Measurements from ENCODE around the gene DRD4. TPM values are rescaled to one million over a fixed set of nuclear protein-coding genes. Genes with fewer than 3 reads are reported as not detected.

DRD4 gene
- total RNA-seq, 4 donors from 2014 or later = 0.66 TPM; not detected in 3

DNA sequence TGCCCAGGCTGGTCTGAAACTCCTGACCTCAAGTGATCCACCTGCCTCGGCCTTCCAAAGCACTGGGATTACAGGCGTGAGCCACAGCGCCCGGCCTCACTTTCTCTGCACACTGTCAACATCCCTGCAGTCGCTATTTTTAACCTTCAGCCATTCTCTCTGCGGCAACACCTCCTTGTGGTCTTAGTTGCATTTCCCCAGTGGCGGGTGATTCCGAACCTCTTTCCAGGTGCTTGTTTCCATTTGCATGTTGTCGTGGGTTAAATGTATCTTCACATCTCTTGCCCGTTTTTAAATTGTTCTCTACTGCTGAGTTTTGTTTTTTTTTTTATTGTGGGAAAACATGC, 7.9 kb upstream of the DRD4 start:
- TF ChIP-seq, protein P1, sequence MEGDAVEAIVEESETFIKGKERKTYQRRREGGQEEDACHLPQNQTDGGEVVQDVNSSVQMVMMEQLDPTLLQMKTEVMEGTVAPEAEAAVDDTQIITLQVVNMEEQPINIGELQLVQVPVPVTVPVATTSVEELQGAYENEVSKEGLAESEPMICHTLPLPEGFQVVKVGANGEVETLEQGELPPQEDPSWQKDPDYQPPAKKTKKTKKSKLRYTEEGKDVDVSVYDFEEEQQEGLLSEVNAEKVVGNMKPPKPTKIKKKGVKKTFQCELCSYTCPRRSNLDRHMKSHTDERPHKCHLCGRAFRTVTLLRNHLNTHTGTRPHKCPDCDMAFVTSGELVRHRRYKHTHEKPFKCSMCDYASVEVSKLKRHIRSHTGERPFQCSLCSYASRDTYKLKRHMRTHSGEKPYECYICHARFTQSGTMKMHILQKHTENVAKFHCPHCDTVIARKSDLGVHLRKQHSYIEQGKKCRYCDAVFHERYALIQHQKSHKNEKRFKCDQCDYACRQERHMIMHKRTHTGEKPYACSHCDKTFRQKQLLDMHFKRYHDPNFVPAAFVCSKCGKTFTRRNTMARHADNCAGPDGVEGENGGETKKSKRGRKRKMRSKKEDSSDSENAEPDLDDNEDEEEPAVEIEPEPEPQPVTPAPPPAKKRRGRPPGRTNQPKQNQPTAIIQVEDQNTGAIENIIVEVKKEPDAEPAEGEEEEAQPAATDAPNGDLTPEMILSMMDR (IDR thresholded peaks at IDR 0.05; ENCODE audit: low read depth) = no peak

DNA sequence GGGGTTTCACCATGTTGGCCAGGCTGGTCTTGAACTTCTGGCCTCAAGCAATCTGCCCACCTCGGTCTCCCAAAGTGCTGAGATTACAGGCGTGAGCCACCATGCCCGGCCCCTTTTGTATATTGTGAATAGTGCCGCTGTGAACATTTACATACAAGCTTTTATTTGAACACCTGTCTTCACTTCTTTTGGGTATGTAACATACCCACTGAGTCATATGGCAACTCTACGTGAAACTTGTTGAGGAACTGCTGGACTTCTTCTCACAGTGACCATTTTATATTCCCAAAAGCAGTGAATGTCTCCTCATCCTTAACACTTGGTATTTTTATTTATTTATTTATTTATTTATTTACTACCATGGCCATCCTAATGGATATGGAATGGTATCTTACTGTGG, 6.2 kb upstream of the DRD4 start:
- TF ChIP-seq, protein P1 (IDR thresholded peaks at IDR 0.05; ENCODE audit: low read depth) = no peak

DNA sequence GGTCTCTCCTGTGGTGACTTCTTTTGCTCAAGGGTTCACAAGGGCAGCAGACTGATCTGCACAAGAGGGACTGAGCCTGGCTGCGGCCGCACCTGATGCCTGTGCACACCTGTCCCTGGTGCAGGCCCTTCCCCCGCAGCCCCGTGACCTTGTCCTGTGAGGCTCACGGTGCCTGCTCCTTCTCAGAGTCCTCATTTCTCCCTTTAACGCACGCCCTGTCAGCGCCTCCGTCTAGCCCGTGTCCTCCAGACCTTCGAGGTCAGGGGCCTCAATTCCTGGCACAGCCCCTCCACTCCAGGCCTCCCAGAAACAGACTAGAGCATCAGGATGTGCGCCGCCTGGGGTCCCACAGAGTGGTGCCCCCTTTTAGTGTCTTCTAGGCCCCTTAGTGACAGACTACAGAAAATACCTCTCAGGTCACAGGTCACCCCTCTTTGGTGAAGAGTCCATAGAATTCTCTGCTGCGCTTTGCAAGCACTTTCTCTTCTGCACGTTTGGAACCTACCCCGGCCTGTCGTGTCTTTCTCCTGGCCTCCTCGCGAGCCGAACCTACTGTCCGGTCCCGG, 1.0 kb upstream of the DRD4 start:
- TF ChIP-seq, protein P1 (IDR thresholded peaks at IDR 0.05; ENCODE audit: low read depth) = no peak

DNA sequence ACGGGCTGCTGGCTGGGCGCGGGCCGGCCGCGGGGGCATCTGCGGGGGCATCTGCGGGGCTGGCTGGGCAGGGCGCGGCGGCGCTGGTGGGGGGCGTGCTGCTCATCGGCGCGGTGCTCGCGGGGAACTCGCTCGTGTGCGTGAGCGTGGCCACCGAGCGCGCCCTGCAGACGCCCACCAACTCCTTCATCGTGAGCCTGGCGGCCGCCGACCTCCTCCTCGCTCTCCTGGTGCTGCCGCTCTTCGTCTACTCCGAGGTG, 194 bp downstream of the DRD4 start:
- TF ChIP-seq, protein P1 (IDR thresholded peaks at IDR 0.05; ENCODE audit: low read depth) = no peak

DNA sequence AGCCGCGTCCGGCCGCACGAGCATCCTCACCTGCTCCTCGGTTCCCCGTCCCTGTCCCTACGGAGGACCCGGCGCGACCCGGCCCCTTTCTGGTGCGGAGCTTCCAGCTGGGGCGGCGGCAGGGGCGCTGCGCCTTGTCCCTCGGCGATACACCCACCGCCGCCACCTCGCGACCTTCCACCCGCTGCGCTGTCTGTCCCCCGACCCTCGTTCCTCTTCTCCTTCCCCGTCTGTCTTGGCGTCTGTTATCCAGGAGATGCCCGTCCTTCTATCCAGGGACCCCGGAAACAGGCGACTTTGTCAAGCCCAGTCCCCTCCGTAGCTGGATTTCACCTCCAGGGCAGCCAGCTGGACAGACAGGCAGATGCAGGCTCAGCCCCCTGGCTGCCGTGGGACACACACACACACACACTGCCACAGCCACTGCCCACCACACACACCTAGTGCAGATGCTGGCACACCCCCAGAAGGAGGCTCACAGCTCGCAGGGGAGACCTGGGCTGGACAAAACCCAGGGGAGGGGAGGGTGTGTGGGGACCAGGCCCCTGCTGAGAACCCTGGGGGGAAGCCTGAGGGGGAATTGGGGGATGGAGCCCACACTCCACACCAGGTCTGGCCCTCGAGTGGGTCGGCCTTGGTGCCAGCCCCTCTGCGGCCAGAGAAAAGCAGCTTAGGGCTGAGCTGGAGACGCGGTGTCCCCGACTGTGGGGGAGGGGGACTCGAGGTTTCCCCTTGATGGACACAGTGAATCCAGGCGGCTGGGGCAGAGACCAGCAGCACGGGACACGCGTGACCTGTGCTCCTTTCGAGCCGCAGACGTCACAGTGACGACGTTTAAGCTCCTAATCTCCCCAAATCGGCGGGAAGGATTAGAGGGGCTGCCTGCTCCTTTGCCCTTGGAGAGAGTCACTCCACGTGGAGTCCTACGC, 788 bp downstream of the DRD4 start:
- TF ChIP-seq, protein P1 (IDR thresholded peaks at IDR 0.05; ENCODE audit: low read depth) = no peak

DNA sequence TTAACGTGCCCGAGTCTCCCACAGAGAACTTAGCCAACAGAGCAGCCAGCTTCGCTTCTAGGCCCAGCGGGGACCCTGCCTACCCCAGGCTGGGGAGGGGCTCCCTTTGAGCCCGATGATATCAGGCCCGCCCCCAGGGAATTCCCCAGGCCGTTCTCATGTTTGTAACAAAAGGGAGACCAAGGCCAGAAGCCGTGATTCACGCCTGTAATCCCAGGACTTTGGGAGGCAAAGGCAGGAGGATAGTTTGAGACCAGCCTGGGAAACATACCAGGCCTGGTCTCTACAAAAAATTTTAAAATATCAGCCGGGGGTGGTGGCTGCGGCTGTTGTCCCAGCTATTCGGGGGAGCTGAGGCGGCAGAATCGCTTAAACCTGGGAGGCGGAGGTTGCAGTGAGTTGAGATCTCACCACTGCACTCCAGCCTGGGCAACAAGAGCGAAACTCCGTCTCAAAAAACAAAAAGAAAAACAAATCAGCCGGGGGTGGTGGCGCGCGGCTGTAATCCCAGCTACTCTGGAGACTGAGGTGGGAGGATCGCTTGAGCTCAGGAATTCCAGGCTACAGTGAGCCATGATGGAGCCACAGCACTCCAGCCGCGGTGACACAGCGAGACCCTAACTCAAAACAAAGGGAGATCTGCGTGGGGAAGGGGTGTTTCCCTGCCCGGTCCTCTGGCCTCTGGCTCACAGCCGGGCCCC, 1.7 kb downstream of the DRD4 start:
- TF ChIP-seq, protein P1 (IDR thresholded peaks at IDR 0.05; ENCODE audit: low read depth) = no peak

DNA sequence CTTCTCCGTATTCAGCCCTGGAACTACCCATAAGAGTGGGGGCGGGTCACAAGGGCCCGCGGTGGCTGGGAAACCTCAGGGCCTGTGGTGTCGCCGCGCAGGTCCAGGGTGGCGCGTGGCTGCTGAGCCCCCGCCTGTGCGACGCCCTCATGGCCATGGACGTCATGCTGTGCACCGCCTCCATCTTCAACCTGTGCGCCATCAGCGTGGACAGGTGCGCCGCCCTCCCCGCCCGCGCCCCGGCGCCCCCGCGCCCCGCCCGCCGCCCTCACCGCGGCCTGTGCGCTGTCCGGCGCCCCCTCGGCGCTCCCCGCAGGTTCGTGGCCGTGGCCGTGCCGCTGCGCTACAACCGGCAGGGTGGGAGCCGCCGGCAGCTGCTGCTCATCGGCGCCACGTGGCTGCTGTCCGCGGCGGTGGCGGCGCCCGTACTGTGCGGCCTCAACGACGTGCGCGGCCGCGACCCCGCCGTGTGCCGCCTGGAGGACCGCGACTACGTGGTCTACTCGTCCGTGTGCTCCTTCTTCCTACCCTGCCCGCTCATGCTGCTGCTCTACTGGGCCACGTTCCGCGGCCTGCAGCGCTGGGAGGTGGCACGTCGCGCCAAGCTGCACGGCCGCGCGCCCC, 2.4 kb downstream of the DRD4 start:
- TF ChIP-seq, protein P1 (IDR thresholded peaks at IDR 0.05; ENCODE audit: low read depth) = no peak
